ENCODE results near the gene ARHGAP32.
A peak's percentile ranks its signal among the peaks of the same experiment; 100 is the strongest.

ARHGAP32 gene

DNA sequence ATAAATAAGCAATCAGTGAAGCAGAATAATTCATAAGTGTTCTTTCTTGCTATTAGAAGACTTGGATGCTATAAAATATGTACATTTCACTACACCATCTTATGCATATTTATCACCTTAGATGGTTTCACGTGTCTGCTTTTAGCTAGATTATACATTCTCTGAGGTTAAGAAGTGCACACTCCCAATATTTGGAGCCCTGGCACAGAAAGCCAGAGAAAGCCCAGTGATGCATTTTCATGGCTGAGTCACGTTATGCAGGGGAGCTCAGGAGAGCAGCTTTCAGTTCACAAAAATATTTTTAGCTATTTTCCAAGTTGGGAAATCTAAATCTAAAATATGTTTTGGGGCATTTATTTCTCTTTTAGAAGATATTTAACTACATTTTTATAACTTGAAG lies 244.4 kb downstream of the ARHGAP32 start:
- no peak for DNase-seq

DNA sequence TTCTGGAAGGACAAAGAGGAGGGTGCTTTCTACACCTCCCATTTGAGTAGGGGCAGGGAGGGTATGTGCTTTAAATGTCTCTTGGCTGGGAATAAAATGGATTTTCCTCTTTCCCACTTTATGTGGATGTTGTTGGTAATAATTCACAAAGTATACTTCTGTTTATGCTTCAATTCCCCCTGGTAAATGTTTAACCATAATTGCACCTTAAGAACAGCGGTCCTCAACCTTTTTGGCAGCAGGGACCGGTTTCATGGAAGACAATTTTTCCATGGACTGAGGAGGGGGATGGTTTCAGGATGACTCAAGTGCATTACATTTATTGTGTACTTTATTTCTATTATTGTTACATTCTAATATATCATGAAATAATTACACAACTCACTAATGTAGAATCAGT lies 245.5 kb downstream of the ARHGAP32 start:
- no peak for DNase-seq

DNA sequence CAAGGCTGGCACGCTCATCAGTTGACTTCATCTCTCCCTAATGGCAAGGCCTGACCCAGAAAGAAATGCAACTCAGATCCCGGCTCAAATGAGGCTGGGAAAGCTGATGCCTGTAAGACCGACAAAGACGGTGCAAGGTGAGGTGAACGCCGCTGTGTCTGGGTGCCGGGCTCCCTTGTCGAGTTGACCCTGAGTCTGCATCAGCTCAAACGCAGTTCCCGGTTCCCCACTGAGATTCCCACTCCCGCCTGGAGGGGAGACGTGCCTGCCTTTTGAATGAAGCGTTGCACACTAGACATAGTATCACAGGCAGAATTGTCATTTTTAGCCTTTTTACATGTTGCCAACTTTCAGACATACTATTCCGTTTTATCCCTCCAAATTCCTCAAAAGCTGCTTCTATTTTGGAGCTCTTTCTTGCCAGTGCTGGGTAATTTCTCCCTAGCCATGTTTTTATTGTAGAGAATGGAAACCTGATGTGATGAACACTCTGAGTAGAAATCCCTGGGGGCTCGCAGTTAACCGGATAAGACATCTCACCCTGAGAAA lies 248.6 kb downstream of the ARHGAP32 start:
- no peak for DNase-seq

DNA sequence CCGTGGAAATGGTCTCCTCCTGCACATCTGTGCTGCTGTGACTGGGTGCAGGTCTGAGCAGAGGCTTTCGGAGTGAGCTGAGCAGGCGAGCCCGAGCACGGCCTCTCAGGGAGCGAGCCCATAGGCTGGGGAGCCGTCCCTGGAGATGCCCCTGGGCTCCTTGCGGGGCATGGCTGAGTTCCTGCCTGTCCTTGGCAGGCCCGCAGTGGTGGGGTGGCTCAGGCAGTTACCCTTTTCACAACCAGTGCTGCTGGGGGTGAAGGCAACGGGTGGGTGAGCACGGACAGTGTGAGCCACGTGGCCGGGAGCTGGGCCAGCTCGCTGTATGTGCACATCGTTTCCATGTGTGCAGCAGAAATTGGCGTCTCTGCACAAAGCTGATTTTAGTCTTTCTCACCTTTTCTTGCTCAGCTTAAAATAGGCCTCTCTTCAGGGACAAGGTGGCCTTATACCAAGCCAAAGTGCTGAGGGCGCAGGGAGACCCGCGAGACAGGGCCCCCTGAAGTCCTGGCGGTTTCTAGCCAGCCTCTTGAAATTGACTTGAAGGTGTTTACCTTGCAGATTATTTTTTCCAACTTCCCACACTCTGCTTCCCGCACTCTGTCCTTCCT lies 249.2 kb downstream of the ARHGAP32 start, which contains the start of gene TP53AIP1:
Gene TP53AIP1, minus strand, starts transcription at position 55 of the 611 bp plus-strand sequence. CDS start 5,053 bp downstream, outside the sequence.
- no peak for DNase-seq

- DNase-seq: no peak
Measured at GRCh38 chr11:128942272-128942612, 249.9 kb downstream of the ARHGAP32 start.

- no peak for DNase-seq
Measured at GRCh38 chr11:128941573-128942271, 250.4 kb downstream of the ARHGAP32 start.

- no peak for DNase-seq
Measured at GRCh38 chr11:128941110-128941509, 251.0 kb downstream of the ARHGAP32 start.

GRCh38 chr11:128940603-128941002 lies 251.5 kb downstream of the ARHGAP32 start:
- no peak for DNase-seq

- DNase-seq: no peak
Measured at GRCh38 chr11:128940156-128940555, 252.0 kb downstream of the ARHGAP32 start.

GRCh38 chr11:128939591-128939990 lies 252.5 kb downstream of the ARHGAP32 start:
- DNase-seq: no peak

DNA sequence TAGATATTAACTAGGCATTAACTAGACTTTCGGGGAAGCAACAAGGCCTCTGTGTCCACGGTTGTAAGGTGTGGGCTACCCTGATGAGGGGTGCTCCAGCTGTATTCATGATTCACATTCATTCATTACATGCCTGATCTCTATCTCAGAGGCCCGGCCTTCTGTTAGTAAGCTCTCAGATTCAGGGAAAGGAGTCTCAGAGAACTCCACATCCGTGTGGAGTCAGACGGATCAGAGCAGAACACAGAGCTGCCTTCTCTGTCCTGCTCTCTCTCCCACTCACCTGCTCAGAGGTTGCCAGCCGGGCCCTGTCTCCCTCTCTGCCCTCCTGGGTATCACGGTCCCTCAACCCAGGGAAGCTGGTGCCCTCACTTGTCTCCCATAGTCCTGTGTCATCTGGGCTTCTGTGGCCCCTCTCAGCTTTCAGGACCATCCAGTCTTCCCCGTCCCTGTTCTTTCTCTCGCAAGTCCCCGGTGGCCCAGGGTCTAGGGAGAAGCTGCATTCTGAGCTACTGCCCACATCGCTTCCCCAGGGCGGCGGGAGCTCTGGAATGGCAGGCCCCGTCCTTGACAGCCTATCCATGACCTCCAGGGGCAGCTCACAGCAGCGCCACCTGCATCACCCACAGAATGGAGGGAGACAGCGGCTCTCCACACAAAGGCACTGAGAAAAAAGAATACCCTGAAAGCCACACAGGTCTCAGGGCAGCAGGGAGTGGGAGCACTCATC lies 253.8 kb downstream of the ARHGAP32 start:
- peak; percentile 51 to 68 for DNase-seq

- DNase-seq: peak; percentile 92 to 96
Measured at GRCh38 chr11:128937480-128937879, 254.6 kb downstream of the ARHGAP32 start.

DNA sequence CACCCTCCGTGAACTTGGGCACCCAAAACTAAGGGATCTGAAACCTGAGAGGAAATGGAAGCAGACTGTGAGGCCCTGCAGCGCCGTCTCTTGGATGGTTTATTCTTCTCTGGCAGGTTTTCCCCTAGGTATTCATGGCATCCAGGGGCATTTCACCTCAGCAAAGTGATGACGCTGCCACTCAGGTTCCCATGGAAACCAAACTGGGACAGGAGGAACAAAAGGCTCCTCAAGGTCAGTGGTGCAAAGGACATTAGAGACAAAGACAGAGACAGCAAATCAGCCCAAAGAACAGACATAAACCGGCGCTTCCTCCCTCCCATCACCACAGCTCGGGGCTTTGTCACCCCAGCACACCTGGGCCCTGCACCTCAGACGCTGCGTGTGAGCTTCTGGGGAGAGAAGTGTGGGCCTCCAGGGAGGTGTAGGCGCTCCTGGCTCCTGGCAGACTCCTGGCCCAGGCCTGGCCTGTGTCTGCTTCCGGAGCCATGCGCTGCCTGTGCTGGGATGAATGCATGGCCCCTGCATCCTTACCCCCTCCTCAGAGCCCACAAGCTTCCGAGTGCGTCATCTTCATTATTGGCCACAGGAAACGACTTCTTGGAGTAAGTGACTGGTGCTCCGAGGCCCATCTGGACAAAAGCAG lies 255.4 kb downstream of the ARHGAP32 start:
- DNase-seq: peak; percentile 83 to 91

- DNase-seq: no peak
Measured at GRCh38 chr11:128934926-128935325, 257.2 kb downstream of the ARHGAP32 start.

GRCh38 chr11:128934351-128934750 lies 257.8 kb downstream of the ARHGAP32 start:
- DNase-seq: no peak

DNA sequence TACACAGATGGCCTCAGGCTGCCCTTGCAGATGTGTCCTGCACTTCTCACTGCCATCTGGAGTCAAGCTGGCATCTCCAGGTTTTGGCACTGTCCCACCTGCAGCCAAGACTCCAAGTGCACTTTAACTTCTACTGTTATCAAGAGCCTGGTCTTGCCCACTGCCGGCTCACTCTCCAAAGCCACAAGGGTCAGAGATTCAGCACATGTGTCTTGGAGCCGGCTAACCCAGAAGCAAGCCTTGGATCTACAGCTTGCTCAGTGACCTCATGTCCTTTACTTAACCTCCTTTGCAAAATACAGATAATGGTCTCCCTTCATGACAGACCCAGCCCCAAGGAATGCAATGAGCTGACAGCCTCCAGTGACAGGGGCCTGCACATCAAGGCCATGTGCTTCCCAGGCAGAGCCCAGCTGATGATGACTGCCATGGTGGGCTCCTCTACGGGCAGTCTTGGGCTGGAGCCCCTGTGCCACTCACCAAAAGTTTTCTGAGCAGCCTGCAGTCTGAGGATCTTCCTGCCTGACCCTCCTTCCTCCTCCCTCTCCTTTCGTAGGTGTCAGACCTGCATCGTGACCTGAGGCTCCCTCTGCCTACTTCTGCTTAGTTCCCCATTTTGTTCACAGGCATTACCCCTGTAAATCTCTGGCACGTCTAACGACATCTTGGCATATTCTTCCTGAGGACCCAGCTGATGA lies 258.5 kb downstream of the ARHGAP32 start:
- DNase-seq: no peak

- peak; percentile 89 to 92 for DNase-seq
Measured at GRCh38 chr11:128931668-128932067, 260.5 kb downstream of the ARHGAP32 start.

- DNase-seq: no peak
Measured at GRCh38 chr11:128931066-128931465, 261.1 kb downstream of the ARHGAP32 start.

DNA sequence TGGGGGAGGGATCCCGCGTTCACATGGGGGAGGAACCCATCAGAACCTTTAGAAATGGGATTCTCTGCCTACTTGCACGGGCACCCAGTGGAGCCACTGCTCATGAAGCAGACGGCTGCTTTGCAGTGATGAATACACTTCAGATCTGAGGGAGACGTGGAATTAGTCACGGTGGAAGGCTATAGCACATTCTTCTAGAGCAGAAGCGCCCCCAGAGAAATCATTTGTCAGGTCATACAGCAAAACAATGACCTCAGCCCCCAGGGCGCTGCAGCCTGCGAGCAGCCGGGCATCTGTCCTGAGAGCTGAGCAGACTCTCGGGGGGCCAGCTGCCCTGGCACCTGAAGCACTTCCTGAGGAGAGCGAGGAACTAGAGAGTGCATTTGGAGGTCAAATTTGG lies 262.1 kb downstream of the ARHGAP32 start:
- DNase-seq: peak in 1 of 2 experiments; percentile 63

GRCh38 chr11:128929468-128929867 lies 262.7 kb downstream of the ARHGAP32 start:
- DNase-seq: peak in 1 of 2 experiments; percentile 69

DNA sequence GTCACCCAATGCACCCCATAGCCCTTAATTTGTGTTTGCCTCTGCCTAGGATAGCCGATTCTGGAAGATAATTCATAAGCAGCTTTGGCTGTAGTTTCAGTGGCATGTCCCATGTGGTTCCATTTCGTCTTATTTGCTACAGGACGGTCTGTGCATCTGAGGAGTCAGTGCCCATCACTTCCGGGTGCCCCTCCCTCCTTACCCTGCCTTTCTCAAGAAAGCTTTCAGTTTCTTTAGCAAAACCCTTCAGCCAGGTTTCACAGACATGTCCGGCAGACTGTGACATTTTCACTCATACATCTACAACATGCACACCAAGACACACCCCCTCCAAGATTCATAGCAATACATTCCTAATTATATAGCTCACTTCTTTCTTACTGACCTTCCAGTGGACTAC lies 263.7 kb downstream of the ARHGAP32 start:
- no peak for DNase-seq

- DNase-seq: peak; percentile 98 to 99
Measured at GRCh38 chr11:128927683-128928336, 264.3 kb downstream of the ARHGAP32 start.

All from NCI-H526 (cell line).